Muscle of leg (tissue), 11 donors: ENCODE data around the gene CST1. TPM values are rescaled to one million over a fixed set of nuclear protein-coding genes. Genes with fewer than 3 reads are reported as not detected.
"Not testable (repeated sequence)": the region's sequence is repeated elsewhere in the genome, so short reads cannot be mapped to it uniquely, and the experiment has no call there.

ENCODE experiments used
- DNase-seq: peaks from one replicate; pipeline ENCODE4 v3.0.0; 2013
- H3K27ac ChIP-seq: one replicate; pipeline ENCODE4 v1.5.1; 2013; ENCODE audit warnings: mild to moderate bottlenecking, low read length, control low read depth
- H3K27me3 ChIP-seq: one replicate; pipeline ENCODE4 v1.6.1; 2013; ENCODE audit warnings: low read length; ENCODE audit not compliant: control insufficient read depth, insufficient read depth
- H3K36me3 ChIP-seq: one replicate; pipeline ENCODE4 v1.6.1; 2013; ENCODE audit warnings: low read length; ENCODE audit not compliant: control insufficient read depth, insufficient read depth
- H3K4me1 ChIP-seq: one replicate; pipeline ENCODE4 v1.6.1; 2013; ENCODE audit warnings: low read length; ENCODE audit not compliant: control insufficient read depth, insufficient read depth
- H3K4me3 ChIP-seq: one replicate; pipeline ENCODE4 v1.5.1; 2013; ENCODE audit warnings: low read length, control low read depth
- H3K9me3 ChIP-seq: replicated peaks from 2 replicates; pipeline ENCODE4 v1.6.1; 2013; ENCODE audit warnings: low read depth, low read length; ENCODE audit not compliant: control insufficient read depth
- WGBS: methylation state at CpG from one replicate; pipeline ENCODE4 v1.1.5; 2013; ENCODE audit warnings: missing lambda C conversion rate; ENCODE audit not compliant: insufficient coverage; 5-methylcytosine and 5-hydroxymethylcytosine counted together
- polyA plus RNA-seq, 8 donors: library from polyadenylated mRNA; unstranded; fragments of 120-200 nt; gene quantifications; one replicate each; pipeline versions ENCODE4 v1.2.1 to v1.2.3, GENCODE V29; 2013; ENCODE audit warnings: inconsistent platforms in 1 of 8, low replicate concordance in 1 of 8; ENCODE audit not compliant: insufficient read length in 8 of 8, insufficient read depth in 1 of 8
- total RNA-seq: library from RNA; stranded (reverse); fragments of 120-200 nt; gene quantifications from one replicate; pipeline ENCODE4 v1.2.4, GENCODE V29; 2013

CST1 gene
- total and polyA plus RNA-seq, 9 donors = not detected

GRCh38 chr20:23774081-23774480 is 23.3 kb upstream of the CST1 start:
- H3K27ac ChIP-seq = no peak overlapping the region
- no peaks in the 10 kb centered on the region for H3K9me3 ChIP-seq
- WGBS = 93% methylated on average over 5 of the region's 7 CpGs
- no peak for DNase-seq
- no peaks in the 10 kb centered on the region for H3K4me1 ChIP-seq
- H3K27me3 ChIP-seq = no peaks in the 10 kb centered on the region
- H3K36me3 ChIP-seq = no peaks in the 10 kb centered on the region
- H3K4me3 ChIP-seq = no peak overlapping the region

GRCh38 chr20:23773579-23773978 is 22.8 kb upstream of the CST1 start:
- 79% methylated on average over 4 of the region's 4 CpGs for WGBS
- H3K27ac ChIP-seq = no peak overlapping the region
- H3K4me3 ChIP-seq = no peak overlapping the region
- no peaks in the 10 kb centered on the region for H3K9me3 ChIP-seq
- no peak for DNase-seq
- no peaks in the 10 kb centered on the region for H3K36me3 ChIP-seq
- no peaks in the 10 kb centered on the region for H3K4me1 ChIP-seq
- H3K27me3 ChIP-seq = no peaks in the 10 kb centered on the region

GRCh38 chr20:23773127-23773526 is 22.4 kb upstream of the CST1 start:
- no peak for DNase-seq
- H3K36me3 ChIP-seq = no peaks in the 10 kb centered on the region
- H3K9me3 ChIP-seq = no peaks in the 10 kb centered on the region
- H3K27me3 ChIP-seq = no peaks in the 10 kb centered on the region
- no peaks in the 10 kb centered on the region for H3K4me1 ChIP-seq
- 93% methylated on average over 8 of the region's 8 CpGs for WGBS
- no peak overlapping the region for H3K27ac ChIP-seq
- no peak overlapping the region for H3K4me3 ChIP-seq

- WGBS = 75% methylated on average over 2 of the region's 3 CpGs
- no peaks in the 10 kb centered on the region for H3K9me3 ChIP-seq
- H3K36me3 ChIP-seq = no peaks in the 10 kb centered on the region
- no peak overlapping the region for H3K27ac ChIP-seq
- H3K27me3 ChIP-seq = no peaks in the 10 kb centered on the region
- no peaks in the 10 kb centered on the region for H3K4me1 ChIP-seq
- DNase-seq = no peak
- no peak overlapping the region for H3K4me3 ChIP-seq
Observed at GRCh38 chr20:23772074-23772473, 21.3 kb upstream of the CST1 start.

GRCh38 chr20:23770384-23770783 is 19.6 kb upstream of the CST1 start:
- no peak for DNase-seq
- WGBS = 100% methylated on average over 1 of the region's 2 CpGs
- Histone ChIP-seq H3K36me3 (no peaks in the 10 kb centered on the region), H3K9me3 (no peaks in the 10 kb centered on the region), H3K27me3 (no peaks in the 10 kb centered on the region), H3K4me1 (no peaks in the 10 kb centered on the region), H3K4me3 (no peak overlapping the region), H3K27ac (no peak overlapping the region)

- not testable (repeated sequence) for H3K27me3 ChIP-seq, H3K4me1 ChIP-seq, H3K4me3 ChIP-seq, DNase-seq, H3K36me3 ChIP-seq, H3K27ac ChIP-seq, H3K9me3 ChIP-seq
Observed at GRCh38 chr20:23768520-23768919, 17.8 kb upstream of the CST1 start.

- H3K27ac ChIP-seq = no peak overlapping the region
- DNase-seq = no peak
- no peaks in the 10 kb centered on the region for H3K9me3 ChIP-seq
- no peaks in the 10 kb centered on the region for H3K27me3 ChIP-seq
- no CpG with 5 or more reads among the region's 1 CpG for WGBS
- H3K4me1 ChIP-seq = no peaks in the 10 kb centered on the region
- no peak overlapping the region for H3K4me3 ChIP-seq
- no peaks in the 10 kb centered on the region for H3K36me3 ChIP-seq
Observed at GRCh38 chr20:23766531-23766930, 15.8 kb upstream of the CST1 start.

GRCh38 chr20:23765578-23765977 is 14.8 kb upstream of the CST1 start:
- no peak for DNase-seq
- no peaks in the 10 kb centered on the region for H3K4me1 ChIP-seq
- no peaks in the 10 kb centered on the region for H3K9me3 ChIP-seq
- H3K27me3 ChIP-seq = no peaks in the 10 kb centered on the region
- WGBS = no CpG with 5 or more reads among the region's 5 CpGs
- no peaks in the 10 kb centered on the region for H3K36me3 ChIP-seq
- no peak overlapping the region for H3K4me3 ChIP-seq
- H3K27ac ChIP-seq = no peak overlapping the region

GRCh38 chr20:23764630-23765029 is 13.9 kb upstream of the CST1 start:
- not testable (repeated sequence) for DNase-seq, H3K27ac ChIP-seq, H3K27me3 ChIP-seq, H3K9me3 ChIP-seq, H3K4me1 ChIP-seq, H3K36me3 ChIP-seq, H3K4me3 ChIP-seq
- 33% methylated on average over 2 of the region's 2 CpGs for WGBS

- no peak overlapping the region for H3K27ac ChIP-seq
- H3K4me3 ChIP-seq = no peak overlapping the region
- no peaks in the 10 kb centered on the region for H3K4me1 ChIP-seq
- no peaks in the 10 kb centered on the region for H3K9me3 ChIP-seq
- DNase-seq = no peak
- H3K27me3 ChIP-seq = no peaks in the 10 kb centered on the region
- H3K36me3 ChIP-seq = no peaks in the 10 kb centered on the region
Observed at GRCh38 chr20:23763345-23763744, 12.6 kb upstream of the CST1 start.

GRCh38 chr20:23759306-23759940 is 8.7 kb upstream of the CST1 start:
- no peaks in the 10 kb centered on the region for H3K4me1 ChIP-seq
- H3K27ac ChIP-seq = no peak overlapping the region
- no peaks in the 10 kb centered on the region for H3K27me3 ChIP-seq
- H3K36me3 ChIP-seq = no peaks in the 10 kb centered on the region
- DNase-seq = no peak
- H3K4me3 ChIP-seq = no peak overlapping the region
- 60% methylated on average over 1 of the region's 2 CpGs for WGBS
- H3K9me3 ChIP-seq = no peaks in the 10 kb centered on the region
